GM18505 (cell line): Measurements from ENCODE around the gene TBC1D4.

Source experiments
- ATAC-seq: cut with Tn5 transposase; IDR thresholded peaks from one replicate; pipeline ENCODE4 v1.9.1; 2021; ENCODE audit not compliant: unreplicated experiment
- POLR2A ChIP-seq: IDR thresholded peaks from 4 replicates; pipeline ENCODE4 v1.6.1; 2011; ENCODE audit warnings: borderline replicate concordance; ENCODE audit not compliant: insufficient read depth, insufficient read length; ENCODE audit errors: extremely low read depth

TBC1D4 gene

DNA sequence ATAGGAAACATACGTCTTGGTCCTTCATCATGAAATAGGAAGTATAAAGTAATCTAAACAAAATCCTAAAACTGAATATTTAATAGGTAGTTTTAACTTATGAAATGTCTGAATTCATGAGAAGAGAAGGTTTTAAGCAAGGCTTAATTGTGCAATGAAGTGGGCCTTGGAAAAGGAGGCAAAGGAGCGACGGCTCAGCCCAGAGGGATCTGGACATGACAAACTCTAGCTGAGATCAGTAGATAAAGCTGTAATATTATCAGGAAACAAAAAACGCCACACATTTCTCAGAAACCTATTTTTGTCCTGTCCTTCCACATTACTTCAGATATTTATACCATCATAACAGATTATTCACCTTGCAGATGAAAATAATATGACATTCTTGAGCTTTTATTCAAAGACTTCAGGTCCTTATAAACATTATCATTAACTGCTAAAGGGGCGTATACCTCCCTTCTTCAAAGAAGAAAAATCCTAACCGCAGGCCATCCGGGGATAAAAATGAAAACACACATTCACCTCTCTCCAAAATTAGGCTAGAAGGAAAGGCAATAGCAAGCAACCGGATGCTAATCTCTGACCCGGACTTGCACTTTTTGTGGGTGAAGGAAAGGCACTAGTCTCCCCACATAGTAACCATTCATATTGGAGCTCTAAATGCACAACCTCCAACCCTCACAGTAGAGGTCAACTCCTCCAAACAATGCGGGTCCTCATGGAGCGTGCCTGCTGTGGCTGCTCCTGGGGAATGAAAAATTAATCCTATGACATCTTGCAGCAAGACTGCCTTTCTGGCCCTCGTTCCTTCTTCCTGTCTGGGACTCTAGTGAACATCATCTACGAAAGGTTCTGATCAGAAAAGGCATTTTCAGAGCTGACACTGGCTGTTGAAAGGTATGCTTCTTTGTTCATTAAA is 108.8 kb downstream of the TBC1D4 start:
- no peak for ATAC-seq
- TF ChIP-seq POLR2A, result no peak

DNA sequence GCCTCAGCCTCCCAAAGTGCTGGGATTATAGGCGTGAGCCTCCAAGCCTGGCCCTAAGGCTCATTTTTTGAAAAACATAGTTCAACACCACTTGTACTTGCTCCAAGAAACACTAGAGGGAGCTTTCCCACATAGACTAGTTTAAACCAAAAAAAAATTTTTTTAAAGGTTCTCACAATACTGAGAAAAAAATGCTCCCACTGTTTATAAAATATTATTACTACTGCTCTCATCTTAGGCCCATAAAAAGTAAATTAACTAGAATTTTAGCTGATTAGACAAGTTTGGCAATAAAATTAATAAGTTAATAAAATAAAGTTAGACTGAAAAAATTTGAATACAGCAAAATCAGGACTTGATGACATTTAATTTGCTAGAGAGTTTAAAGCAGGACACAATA is 109.5 kb downstream of the TBC1D4 start:
- TF ChIP-seq POLR2A, result no peak
- ATAC-seq, result peak; percentile 47

GRCh38 chr13:75371203-75371602 is 110.8 kb downstream of the TBC1D4 start:
- no peak for TF ChIP-seq POLR2A
- no peak for ATAC-seq

DNA sequence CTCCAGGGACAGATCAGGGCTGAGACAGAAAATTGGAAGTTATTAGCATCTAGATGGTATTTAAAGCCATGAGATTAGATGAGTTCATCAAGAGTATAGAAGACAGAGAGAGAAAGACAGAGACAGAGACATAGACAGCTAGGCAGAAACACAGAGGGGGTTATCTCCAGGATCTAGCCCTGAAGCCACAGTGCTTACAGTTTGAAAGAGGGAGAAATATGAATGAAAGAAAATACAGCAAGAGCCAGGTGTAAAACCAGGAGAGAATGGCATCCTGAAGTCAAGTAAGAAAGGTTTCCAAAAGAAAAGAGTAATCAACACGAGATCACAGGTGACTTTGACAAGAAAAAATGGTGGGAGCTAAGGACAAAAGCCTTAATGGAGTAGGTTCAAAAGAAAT is 111.2 kb downstream of the TBC1D4 start:
- no peak for TF ChIP-seq POLR2A
- ATAC-seq, result no peak

DNA sequence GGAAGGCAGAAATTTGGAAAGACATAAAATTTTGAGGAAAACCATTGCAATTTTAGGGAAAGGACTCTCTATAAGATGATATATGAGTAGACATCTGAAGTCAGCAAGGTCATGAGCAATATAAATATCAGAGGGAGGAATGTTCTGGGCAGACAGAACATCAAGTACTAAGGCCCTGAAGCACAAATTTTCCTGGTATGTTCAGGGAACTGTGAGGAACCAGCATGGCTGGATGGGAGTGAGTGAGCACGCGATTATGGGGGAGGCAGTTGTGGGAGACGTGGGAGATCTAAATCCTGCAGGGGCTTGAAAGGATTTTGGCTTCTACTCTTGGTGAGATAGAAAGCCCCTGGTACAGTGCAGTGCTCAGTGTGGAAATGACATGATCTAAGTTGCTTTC is 112.0 kb downstream of the TBC1D4 start:
- no peak for TF ChIP-seq POLR2A
- no peak for ATAC-seq

GRCh38 chr13:75368167-75368566 is 113.8 kb downstream of the TBC1D4 start:
- ATAC-seq, result peak; percentile 30
- TF ChIP-seq POLR2A, result no peak

- no peak for TF ChIP-seq POLR2A
- ATAC-seq, result no peak
These were observed 115.3 kb downstream of the TBC1D4 start for GRCh38 chr13:75366380-75367280.

- no peak for TF ChIP-seq POLR2A
- ATAC-seq, result peak; percentile 82
These were observed 116.2 kb downstream of the TBC1D4 start for GRCh38 chr13:75365724-75366173.

DNA sequence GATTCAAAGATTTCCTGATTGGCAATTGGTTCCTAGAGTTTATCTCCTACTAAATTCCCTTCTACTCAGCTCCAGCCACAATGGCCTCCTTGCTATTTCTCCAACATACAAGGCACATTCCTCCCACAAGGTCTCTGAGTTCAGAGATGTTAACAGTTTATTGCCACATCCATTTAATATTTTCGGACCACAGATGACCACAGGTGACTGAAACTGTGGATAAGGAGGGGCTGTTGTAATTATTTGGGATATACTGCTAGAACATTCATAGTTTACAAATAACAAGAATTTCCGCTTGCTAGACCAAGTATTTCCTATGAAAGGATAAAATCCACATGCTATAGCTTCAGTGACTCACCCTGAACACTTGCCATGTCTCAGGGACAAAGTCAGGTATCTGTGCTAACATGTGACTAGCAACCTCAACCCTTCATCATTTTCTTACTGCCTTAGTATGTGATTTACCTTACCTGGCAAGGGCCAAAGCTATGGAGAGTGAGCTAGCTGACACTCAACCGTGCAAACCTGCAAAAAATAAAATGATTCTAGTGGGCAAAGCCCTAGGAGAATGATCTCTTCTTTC is 117.7 kb downstream of the TBC1D4 start:
- no peak for TF ChIP-seq POLR2A
- no peak for ATAC-seq

DNA sequence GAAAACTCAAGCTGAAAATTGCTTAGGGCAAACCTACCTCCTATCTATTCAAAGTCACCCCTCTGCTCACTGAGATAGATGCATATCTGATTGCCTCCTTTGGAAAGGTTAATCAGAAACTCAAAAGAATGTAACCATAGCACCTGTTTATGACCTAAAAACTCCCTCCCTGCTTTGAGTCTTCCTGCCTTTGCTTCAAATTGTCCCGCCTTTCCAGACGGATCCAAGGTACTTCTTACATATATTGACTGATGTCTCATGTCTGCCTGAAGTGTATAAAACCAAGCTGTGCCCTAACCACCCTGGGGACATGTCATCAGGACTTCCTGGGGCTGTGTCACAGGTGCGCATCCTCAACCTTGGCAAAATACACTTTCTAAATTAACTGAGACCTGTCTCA is 118.6 kb downstream of the TBC1D4 start:
- ATAC-seq, result no peak
- TF ChIP-seq POLR2A, result no peak

DNA sequence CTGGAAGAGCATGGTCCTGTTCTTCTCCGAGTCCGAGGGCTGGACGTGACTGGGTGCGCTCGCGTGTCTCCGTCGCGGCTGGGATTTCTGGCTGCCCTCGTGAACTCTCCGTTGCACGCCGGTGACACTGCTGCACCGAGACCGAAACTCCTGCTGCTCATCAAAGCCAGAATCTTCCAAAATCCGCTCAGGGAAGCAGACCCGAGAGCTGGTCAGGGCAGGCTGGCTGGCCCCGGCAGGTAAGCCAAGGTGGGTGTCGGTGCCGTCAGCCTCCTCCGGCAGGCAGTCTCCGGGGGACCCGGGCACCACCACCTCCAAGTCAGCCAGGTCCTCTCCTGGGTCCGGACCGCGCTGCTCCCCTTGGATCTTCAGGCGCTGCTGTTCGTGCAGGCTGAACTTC is 119.9 kb downstream of the TBC1D4 start:
- ATAC-seq, result no peak

GRCh38 chr13:75360170-75360569 is 121.8 kb downstream of the TBC1D4 start:
- TF ChIP-seq POLR2A, result no peak
- ATAC-seq, result no peak

More for the DNA sequence above, 119.9 kb downstream of the TBC1D4 start:
- TF ChIP-seq POLR2A, result no peak

DNA sequence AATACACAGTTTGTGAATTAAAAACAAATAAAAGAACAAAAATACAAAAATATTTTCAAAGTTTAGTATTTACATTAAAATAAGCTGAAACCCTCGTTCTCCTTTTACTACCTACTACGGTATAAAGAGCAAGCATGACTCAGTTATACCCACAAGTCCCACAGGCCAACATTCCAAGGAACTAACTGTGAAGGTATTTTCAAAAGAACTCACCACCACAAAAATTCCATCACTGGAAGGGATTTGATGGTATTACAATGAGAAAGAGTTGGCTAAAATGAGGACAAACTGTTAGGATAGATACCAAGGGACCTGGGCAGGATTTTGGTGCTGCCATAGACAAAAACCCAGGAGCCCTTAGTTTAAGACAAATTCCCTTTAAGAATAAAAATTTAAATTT is 122.7 kb downstream of the TBC1D4 start:
- no peak for TF ChIP-seq POLR2A
- no peak for ATAC-seq

- peak; percentile 92 for ATAC-seq
- no peak for TF ChIP-seq POLR2A
These were observed 124.2 kb downstream of the TBC1D4 start for GRCh38 chr13:75357576-75358289.
